Esophagus muscularis mucosa (tissue), 4 donors: Measurements from ENCODE around the gene WFIKKN1.

ENCODE experiments used
- EP300 ChIP-seq: sonication (generic); formaldehyde crosslinking; IDR thresholded peaks from one replicate; pipeline ENCODE4 v1.6.1; 2017; ENCODE audit warnings: antibody characterized with exemption
- POLR2AphosphoS5 ChIP-seq, 2 donors: sonication (generic); formaldehyde crosslinking; IDR thresholded peaks; one replicate each; pipeline ENCODE4 v1.6.1; 2017; ENCODE audit warnings: antibody characterized with exemption in 2 of 2
- TF ChIP-seq, protein P1 (sequence below), 3 experiments: fragments of 200-600 bp in 2 of 3; fragments of 450-650 bp in 1 of 3; sonication (generic) in 2 of 3; IDR thresholded peaks; one replicate each; pipeline ENCODE4 v1.5.1; 2017 to 2019; ENCODE audit warnings: antibody characterized with exemption in 3 of 3, mild to moderate bottlenecking in 2 of 3, moderate library complexity in 1 of 3

DNA sequence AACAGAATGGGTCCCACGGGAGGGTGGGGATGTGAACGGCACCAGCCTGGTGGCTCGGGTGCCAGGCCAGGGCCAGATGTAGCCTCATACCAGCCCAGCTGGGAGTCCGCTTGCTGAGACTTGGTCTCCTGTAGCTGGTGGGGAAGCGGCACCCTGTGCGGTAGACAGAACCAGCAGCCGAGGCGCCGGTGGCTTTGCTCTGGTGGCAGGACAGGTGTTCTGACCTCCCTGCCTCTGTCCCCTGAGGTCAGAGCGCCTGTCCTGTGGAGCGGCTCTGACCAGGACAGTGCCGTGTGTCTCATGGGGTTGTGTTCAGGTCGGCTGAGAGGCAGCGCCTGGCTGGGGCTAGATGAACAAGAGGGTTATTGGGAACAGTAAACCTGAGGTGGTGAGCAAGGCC is 20.8 kb upstream of the WFIKKN1 start:
- TF ChIP-seq, protein P1, sequence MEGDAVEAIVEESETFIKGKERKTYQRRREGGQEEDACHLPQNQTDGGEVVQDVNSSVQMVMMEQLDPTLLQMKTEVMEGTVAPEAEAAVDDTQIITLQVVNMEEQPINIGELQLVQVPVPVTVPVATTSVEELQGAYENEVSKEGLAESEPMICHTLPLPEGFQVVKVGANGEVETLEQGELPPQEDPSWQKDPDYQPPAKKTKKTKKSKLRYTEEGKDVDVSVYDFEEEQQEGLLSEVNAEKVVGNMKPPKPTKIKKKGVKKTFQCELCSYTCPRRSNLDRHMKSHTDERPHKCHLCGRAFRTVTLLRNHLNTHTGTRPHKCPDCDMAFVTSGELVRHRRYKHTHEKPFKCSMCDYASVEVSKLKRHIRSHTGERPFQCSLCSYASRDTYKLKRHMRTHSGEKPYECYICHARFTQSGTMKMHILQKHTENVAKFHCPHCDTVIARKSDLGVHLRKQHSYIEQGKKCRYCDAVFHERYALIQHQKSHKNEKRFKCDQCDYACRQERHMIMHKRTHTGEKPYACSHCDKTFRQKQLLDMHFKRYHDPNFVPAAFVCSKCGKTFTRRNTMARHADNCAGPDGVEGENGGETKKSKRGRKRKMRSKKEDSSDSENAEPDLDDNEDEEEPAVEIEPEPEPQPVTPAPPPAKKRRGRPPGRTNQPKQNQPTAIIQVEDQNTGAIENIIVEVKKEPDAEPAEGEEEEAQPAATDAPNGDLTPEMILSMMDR (IDR thresholded peaks at IDR 0.05) = no peak
- TF ChIP-seq POLR2AphosphoS5 (IDR thresholded peaks at IDR 0.05) = no peak
- no peak for TF ChIP-seq EP300
